A549 (cell line): ENCODE results near the gene KSR2. TPM values are rescaled to one million over a fixed set of nuclear protein-coding genes. Genes with fewer than 3 reads are reported as not detected.

ENCODE experiments used
- ATAC-seq, 2 experiments: fragments of 200-7000 bp in 1 of 2; fragments of >200 bp in 1 of 2; cut with Nextera tagmentation in 1 of 2; cut with Tn5 transposase in 1 of 2; 3 replicates each; pipeline versions ENCODE4 v1.8.0 to v1.9.1; 2018 to 2020; ENCODE audit warnings: mild to moderate bottlenecking in 1 of 2, moderate library complexity in 1 of 2
- CTCF ChIA-PET: fragments of 300-600 bp; sonication (Branson Sonifier 250); formaldehyde crosslinking; extraction: SDS; loops from one replicate; lab custom pipeline; 2021; ENCODE audit warnings: antibody characterized with exemption, inconsistent platforms; lab: Yijun Ruan, JAX
- POLR2A ChIA-PET: fragments of 350-600 bp; formaldehyde crosslinking; extraction: SDS; loops from one replicate; lab custom pipeline; 2021; ENCODE audit warnings: antibody characterized with exemption, inconsistent platforms; lab: Yijun Ruan, JAX
- DNase-seq, 2 experiments: peaks; one replicate each; pipeline versions ENCODE4 v3.0.0 to v3.0.0-alpha.2; 2011 to 2016; ENCODE audit warnings: low read depth in 1 of 2, low spot score in 1 of 2
- FAIRE-seq: peaks from 2 replicates; lab custom pipeline; 2011; peaks lifted over from hg19 to GRCh38; lab: Jason Lieb, UNC
- H3K27ac ChIP-seq, 2 experiments: fragments of >200 bp; sonication (Bioruptor Twin); formaldehyde crosslinking; 3 replicates each; pipeline ENCODE4 v1.5.1; 2016 to 2017
- H3K4me1 ChIP-seq: fragments of >200 bp; sonication (Bioruptor Twin); formaldehyde crosslinking; 3 replicates; pipeline ENCODE4 v1.6.1; 2016
- H3K4me2 ChIP-seq: fragments of >200 bp; sonication (Bioruptor Twin); formaldehyde crosslinking; 3 replicates; pipeline ENCODE4 v1.6.1; 2016
- H3K4me3 ChIP-seq: fragments of >200 bp; sonication (Bioruptor Twin); formaldehyde crosslinking; 3 replicates; pipeline ENCODE4 v1.5.1; 2016
- H3K9me3 ChIP-seq: fragments of >200 bp; sonication (Bioruptor Twin); formaldehyde crosslinking; 3 replicates; pipeline ENCODE4 v1.6.1; 2016
- CBX2 ChIP-seq: fragments of 200-600 bp; sonication (generic); IDR thresholded peaks from 2 replicates; pipeline ENCODE4 v1.6.1; 2016; ENCODE audit warnings: low read depth, mild to moderate bottlenecking, borderline replicate concordance
- CHD4 ChIP-seq: fragments of 200-600 bp; sonication (generic); IDR thresholded peaks from 2 replicates; pipeline ENCODE4 v1.6.1; 2016; ENCODE audit warnings: antibody characterized with exemption, mild to moderate bottlenecking, borderline replicate concordance
- E2F6 ChIP-seq: IDR thresholded peaks from 2 replicates; pipeline ENCODE4 v1.6.1; 2012; ENCODE audit warnings: low read depth, borderline replicate concordance
- EHF ChIP-seq: fragments of 250-450 bp; sonication (Bioruptor Pico); IDR thresholded peaks from 2 replicates; pipeline ENCODE4 v1.5.0; 2020; ENCODE audit warnings: mild to moderate bottlenecking
- EHMT2 ChIP-seq: fragments of 200-600 bp; sonication (generic); IDR thresholded peaks from 2 replicates; pipeline ENCODE4 v1.6.1; 2016; ENCODE audit warnings: antibody characterized with exemption, low read depth, mild to moderate bottlenecking, moderate library complexity
- ELK1 ChIP-seq: fragments of 150-350 bp; IDR thresholded peaks from 2 replicates; pipeline ENCODE4 v1.6.1; 2014; ENCODE audit warnings: low read depth, mild to moderate bottlenecking, low read length
- HMGXB4 ChIP-seq: fragments of 250-450 bp; sonication (Bioruptor Pico); IDR thresholded peaks from 2 replicates; pipeline ENCODE4 v1.5.0; 2021; ENCODE audit warnings: mild to moderate bottlenecking, moderate library complexity, borderline replicate concordance
- HOXA7 ChIP-seq: fragments of 250-450 bp; sonication (Bioruptor Pico); IDR thresholded peaks from 2 replicates; pipeline ENCODE4 v1.5.0; 2020; ENCODE audit warnings: mild to moderate bottlenecking, moderate library complexity
- HOXB5 ChIP-seq: fragments of 250-450 bp; sonication (Bioruptor Pico); IDR thresholded peaks from 2 replicates; pipeline ENCODE4 v1.5.0; 2020; ENCODE audit warnings: mild to moderate bottlenecking, moderate library complexity
- JUN ChIP-seq, 2 experiments: fragments of >200 bp; sonication (Bioruptor Twin); formaldehyde crosslinking; IDR thresholded peaks; 2 replicates in 1 of 2; 3 replicates in 1 of 2; pipeline ENCODE4 v1.6.1; 2016 to 2017
- KDM1A ChIP-seq: fragments of 200-600 bp; sonication (generic); IDR thresholded peaks from 2 replicates; pipeline ENCODE4 v1.6.1; 2016; ENCODE audit warnings: low read depth, mild to moderate bottlenecking
- MAFK ChIP-seq: fragments of 450-650 bp; IDR thresholded peaks from 2 replicates; pipeline ENCODE4 v1.6.1; 2014; ENCODE audit not compliant: partially characterized antibody
- NR3C1 ChIP-seq: fragments of >200 bp; sonication (Bioruptor Twin); formaldehyde crosslinking; IDR thresholded peaks from 3 replicates; pipeline ENCODE4 v1.6.1; 2017
- PHF8 ChIP-seq: fragments of 200-600 bp; sonication (generic); IDR thresholded peaks from 2 replicates; pipeline ENCODE4 v1.6.1; 2016; ENCODE audit warnings: low read depth, mild to moderate bottlenecking, antibody characterized with exemption, moderate library complexity, borderline replicate concordance
- SMC3 ChIP-seq: fragments of >200 bp; sonication (Bioruptor Twin); formaldehyde crosslinking; IDR thresholded peaks from 3 replicates; pipeline ENCODE4 v1.6.1; 2018; ENCODE audit warnings: inconsistent platforms
- TP53 ChIP-seq: fragments of 250-450 bp; sonication (Bioruptor Pico); IDR thresholded peaks from 2 replicates; pipeline ENCODE4 v1.5.0; 2021; ENCODE audit warnings: mild to moderate bottlenecking, moderate library complexity
- WGBS: methylation state at CpG from one replicate; pipeline ENCODE4 v1.1.6; 2017; ENCODE audit errors: missing lambda C conversion rate; 5-methylcytosine and 5-hydroxymethylcytosine counted together
- polyA plus RNA-seq, 4 experiments: library from polyadenylated mRNA; depleted of rRNA in 3 of 4; stranded (reverse); fragments of >200 nt; fragmentation: RNase III in 1 of 4; extraction: RNeasy Plus Mini Kit Qiagen cat#74134 plus additional on column Dnase treatment in 1 of 4; gene quantifications; 2 replicates in 3 of 4; 3 replicates in 1 of 4; pipeline ENCODE4 v1.2.3, GENCODE V29; 2011 to 2017
- TF ChIP-seq, protein P1 (sequence below): fragments of 250-450 bp; sonication (Bioruptor Pico); IDR thresholded peaks from 2 replicates; pipeline ENCODE4 v1.5.0; 2020; ENCODE audit warnings: low read depth, mild to moderate bottlenecking, moderate library complexity
- TF ChIP-seq, protein P2 (sequence below): fragments of 200-600 bp; sonication (generic); IDR thresholded peaks from 2 replicates; pipeline ENCODE4 v1.6.1; 2016; ENCODE audit warnings: antibody characterized with exemption, mild to moderate bottlenecking, moderate library complexity
- TF ChIP-seq, protein P3 (sequence below): fragments of >200 bp; sonication (Bioruptor Twin); formaldehyde crosslinking; IDR thresholded peaks from 3 replicates; pipeline ENCODE4 v1.6.1; 2016

KSR2 gene
- polyA plus RNA-seq, 2 of the 4 experiments (the other 2 are of a cell fraction): 0.37 to 1.2 TPM

- no peak overlapping the region for H3K4me2 ChIP-seq
- POLR2A ChIA-PET: no interaction called here
- CTCF ChIA-PET: interaction anchor here (1.2 to 1.9 kb wide), 4 partner anchors 10 to 74 kb away, joined by 3 to 5 read pairs (median 3); no protein-coding TSS in a partner anchor
- FAIRE-seq (no peak), DNase-seq (no peak), ATAC-seq (no peak)
- peaks cover 7% of the 10 kb centered on the region; the same call in 1 of the 3 replicates for H3K4me1 ChIP-seq
- no peaks in the 10 kb centered on the region for H3K9me3 ChIP-seq
- no peak overlapping the region for H3K4me3 ChIP-seq
- H3K27ac ChIP-seq: no peak overlapping the region
- WGBS: 40% methylated on average over 5 of the region's 5 CpGs
- TF ChIP-seq CBX2 (no peak), JUN (IDR thresholded peaks at IDR 0.05) (no peak), ELK1 (no peak), NR3C1 (no peak), TP53 (CRISPR knock-in tag) (no peak), HOXB5 (CRISPR knock-in tag) (no peak), SMC3 (no peak), KDM1A (no peak)
Observed at GRCh38 chr12:117521867-117522266, 446.9 kb downstream of the KSR2 start.

DNA sequence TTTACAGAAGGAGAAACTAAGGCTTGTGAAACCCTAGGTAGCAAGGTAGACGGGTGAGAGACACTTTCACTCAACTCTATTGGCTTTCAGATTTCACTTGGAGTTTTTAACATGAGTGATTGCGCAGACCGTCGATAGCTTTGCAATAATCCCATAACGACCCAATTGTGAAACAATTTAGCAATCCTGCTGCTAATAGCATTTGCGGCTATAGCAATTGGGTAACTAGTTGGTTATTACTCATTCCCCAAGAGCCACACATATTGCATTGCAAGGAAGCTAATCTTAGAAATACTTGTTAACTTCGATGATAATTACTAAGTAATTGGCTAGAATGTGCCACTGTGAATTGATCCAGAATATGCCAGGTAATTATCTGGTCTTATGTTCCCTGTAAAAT lies 447.4 kb downstream of the KSR2 start:
- ATAC-seq (no peak), FAIRE-seq (no peak)
- ChIA-PET CTCF (interaction anchor here (1.2 kb wide), 2 partner anchors 73 kb away, joined by 3 read pairs; no protein-coding TSS in a partner anchor), POLR2A (no interaction called here)
- peaks cover 7% of the 10 kb centered on the region; the same call in 1 of the 3 replicates for H3K4me1 ChIP-seq
- TF ChIP-seq, protein P1, sequence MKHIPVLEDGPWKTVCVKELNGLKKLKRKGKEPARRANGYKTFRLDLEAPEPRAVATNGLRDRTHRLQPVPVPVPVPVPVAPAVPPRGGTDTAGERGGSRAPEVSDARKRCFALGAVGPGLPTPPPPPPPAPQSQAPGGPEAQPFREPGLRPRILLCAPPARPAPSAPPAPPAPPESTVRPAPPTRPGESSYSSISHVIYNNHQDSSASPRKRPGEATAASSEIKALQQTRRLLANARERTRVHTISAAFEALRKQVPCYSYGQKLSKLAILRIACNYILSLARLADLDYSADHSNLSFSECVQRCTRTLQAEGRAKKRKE: no peak
- TF ChIP-seq E2F6 (no peak), HOXA7 (CRISPR knock-in tag) (no peak), HMGXB4 (CRISPR knock-in tag) (no peak), CHD4 (no peak), TP53 (CRISPR knock-in tag) (no peak), MAFK (no peak), EHMT2 (no peak), EHF (CRISPR knock-in tag) (no peak), PHF8 (no peak)
- TF ChIP-seq, protein P2, sequence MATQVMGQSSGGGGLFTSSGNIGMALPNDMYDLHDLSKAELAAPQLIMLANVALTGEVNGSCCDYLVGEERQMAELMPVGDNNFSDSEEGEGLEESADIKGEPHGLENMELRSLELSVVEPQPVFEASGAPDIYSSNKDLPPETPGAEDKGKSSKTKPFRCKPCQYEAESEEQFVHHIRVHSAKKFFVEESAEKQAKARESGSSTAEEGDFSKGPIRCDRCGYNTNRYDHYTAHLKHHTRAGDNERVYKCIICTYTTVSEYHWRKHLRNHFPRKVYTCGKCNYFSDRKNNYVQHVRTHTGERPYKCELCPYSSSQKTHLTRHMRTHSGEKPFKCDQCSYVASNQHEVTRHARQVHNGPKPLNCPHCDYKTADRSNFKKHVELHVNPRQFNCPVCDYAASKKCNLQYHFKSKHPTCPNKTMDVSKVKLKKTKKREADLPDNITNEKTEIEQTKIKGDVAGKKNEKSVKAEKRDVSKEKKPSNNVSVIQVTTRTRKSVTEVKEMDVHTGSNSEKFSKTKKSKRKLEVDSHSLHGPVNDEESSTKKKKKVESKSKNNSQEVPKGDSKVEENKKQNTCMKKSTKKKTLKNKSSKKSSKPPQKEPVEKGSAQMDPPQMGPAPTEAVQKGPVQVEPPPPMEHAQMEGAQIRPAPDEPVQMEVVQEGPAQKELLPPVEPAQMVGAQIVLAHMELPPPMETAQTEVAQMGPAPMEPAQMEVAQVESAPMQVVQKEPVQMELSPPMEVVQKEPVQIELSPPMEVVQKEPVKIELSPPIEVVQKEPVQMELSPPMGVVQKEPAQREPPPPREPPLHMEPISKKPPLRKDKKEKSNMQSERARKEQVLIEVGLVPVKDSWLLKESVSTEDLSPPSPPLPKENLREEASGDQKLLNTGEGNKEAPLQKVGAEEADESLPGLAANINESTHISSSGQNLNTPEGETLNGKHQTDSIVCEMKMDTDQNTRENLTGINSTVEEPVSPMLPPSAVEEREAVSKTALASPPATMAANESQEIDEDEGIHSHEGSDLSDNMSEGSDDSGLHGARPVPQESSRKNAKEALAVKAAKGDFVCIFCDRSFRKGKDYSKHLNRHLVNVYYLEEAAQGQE: no peak
- TF ChIP-seq, protein P3, sequence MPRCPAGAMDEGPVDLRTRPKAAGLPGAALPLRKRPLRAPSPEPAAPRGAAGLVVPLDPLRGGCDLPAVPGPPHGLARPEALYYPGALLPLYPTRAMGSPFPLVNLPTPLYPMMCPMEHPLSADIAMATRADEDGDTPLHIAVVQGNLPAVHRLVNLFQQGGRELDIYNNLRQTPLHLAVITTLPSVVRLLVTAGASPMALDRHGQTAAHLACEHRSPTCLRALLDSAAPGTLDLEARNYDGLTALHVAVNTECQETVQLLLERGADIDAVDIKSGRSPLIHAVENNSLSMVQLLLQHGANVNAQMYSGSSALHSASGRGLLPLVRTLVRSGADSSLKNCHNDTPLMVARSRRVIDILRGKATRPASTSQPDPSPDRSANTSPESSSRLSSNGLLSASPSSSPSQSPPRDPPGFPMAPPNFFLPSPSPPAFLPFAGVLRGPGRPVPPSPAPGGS: no peak
- TF ChIP-seq, all 56 proteins: peak for 0
- WGBS: 77% methylated on average over 7 of the region's 7 CpGs
- DNase-seq: no peak
- Histone ChIP-seq H3K27ac (no peak overlapping the region; a peak in 1 of 6 replicates), H3K4me2 (no peak overlapping the region), H3K9me3 (no peaks in the 10 kb centered on the region), H3K4me3 (no peak overlapping the region)
